ENCODE measurements around the gene CNTFR.

DNA sequence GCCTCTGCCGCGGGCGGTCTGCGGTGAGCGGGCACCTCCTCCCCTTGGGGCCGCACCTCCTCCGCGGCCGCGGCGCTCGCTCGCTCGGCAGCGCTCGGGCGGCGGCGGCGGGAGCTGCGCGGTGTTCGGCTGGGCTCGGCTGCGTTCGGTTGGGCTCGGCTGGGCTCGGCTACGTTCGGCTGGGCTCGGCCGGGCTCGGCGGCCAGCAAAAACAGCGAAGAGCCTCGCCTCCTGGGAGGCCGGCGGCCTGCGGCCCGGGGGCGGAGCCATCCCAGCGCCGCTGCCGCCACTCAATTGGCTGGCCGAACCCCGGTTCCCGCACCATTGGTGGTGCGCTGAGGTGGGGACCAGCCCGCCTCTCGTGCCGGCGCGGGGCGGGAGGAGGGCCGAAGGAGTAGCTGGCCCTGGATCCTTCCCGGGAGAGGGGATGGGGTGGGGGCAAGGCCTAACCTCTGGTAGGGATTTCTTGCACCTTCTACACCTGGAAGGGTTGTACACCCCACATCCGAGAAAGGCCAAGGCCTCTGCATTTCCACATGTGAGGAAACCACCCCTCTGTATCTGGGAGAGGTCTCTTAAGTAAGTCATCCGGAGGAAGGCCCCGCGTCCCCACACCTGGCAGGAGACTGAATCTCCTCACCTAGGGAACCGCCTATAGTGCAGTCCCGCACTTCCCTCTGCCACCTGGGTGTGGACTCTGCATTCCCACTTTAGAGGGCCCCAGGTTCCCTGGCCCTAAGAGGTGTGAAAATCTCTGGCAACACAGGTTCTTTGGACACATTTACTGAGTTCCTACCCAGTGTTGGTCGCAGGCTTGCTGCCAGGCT is 66.3 kb downstream of the CNTFR start, which contains the start of gene ENHO:
- TF ChIP-seq POLR2A (IDR thresholded peaks at IDR 0.05), result no peak
- TF ChIP-seq, protein P1, sequence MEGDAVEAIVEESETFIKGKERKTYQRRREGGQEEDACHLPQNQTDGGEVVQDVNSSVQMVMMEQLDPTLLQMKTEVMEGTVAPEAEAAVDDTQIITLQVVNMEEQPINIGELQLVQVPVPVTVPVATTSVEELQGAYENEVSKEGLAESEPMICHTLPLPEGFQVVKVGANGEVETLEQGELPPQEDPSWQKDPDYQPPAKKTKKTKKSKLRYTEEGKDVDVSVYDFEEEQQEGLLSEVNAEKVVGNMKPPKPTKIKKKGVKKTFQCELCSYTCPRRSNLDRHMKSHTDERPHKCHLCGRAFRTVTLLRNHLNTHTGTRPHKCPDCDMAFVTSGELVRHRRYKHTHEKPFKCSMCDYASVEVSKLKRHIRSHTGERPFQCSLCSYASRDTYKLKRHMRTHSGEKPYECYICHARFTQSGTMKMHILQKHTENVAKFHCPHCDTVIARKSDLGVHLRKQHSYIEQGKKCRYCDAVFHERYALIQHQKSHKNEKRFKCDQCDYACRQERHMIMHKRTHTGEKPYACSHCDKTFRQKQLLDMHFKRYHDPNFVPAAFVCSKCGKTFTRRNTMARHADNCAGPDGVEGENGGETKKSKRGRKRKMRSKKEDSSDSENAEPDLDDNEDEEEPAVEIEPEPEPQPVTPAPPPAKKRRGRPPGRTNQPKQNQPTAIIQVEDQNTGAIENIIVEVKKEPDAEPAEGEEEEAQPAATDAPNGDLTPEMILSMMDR (IDR thresholded peaks at IDR 0.05), result no peak
